Stimulated activated CD4-positive, alpha-beta T cell treated with anti-CD3 and anti-CD28 coated beads, Interleukin-1b, Interleukin-23, amount 100 ng/mL, for 1 hour (primary cell): ENCODE data around the gene GARIN1A.
"Not testable (repeated sequence)": the region's sequence is repeated elsewhere in the genome, so short reads cannot be mapped to it uniquely, and the experiment has no call there.

ENCODE experiments used
- DNase-seq, 2 donors: peaks; one replicate each; pipeline ENCODE4 v3.0.0-alpha.2; 2020; ENCODE audit warnings: low read depth in 2 of 2

Gene GARIN1A

DNA sequence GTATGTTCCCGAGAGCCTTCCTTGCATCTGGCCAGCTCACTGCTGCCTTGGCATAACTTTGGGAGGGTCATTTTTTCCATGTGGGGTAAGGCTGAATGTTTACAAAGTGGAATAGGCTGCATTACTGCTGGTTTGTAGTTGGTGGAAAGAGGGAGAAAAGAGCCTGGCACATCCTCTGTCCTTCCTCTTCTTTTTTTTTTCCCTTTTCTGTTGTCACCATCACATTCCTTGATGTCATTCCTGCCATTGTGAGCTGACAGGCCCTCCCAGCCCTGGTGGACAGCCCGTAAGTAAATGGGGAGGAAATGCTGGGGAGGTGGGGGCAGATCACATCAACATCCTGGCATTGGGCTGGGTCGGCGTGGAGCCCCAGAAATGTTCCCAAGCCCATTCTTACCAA, at the start of gene GARIN1A:
Gene GARIN1A, plus strand, starts transcription at position 301 of the 400 bp plus-strand sequence. CDS start 106 bp downstream, outside the sequence.
- no peak for DNase-seq

DNA sequence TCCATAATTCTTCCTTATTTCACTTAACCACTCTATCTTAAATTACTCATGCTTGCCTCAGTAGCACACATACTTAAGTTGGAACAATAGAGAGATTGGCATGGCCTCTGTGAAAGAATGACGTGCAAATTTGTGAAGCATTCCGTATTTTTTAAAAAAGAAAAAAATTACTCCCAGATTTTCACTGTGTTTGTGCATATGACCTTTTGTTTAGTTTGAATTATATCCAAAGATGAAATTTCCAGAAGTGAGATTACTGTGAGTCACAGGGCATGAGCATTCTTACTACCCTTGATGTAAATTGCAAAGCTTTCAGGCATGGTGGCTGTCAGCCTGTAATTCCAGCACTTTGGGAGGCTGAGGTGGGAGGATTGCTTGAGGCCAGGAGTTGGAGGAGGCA, 45.0 kb upstream of the GARIN1A start:
- DNase-seq: not testable (repeated sequence)

DNA sequence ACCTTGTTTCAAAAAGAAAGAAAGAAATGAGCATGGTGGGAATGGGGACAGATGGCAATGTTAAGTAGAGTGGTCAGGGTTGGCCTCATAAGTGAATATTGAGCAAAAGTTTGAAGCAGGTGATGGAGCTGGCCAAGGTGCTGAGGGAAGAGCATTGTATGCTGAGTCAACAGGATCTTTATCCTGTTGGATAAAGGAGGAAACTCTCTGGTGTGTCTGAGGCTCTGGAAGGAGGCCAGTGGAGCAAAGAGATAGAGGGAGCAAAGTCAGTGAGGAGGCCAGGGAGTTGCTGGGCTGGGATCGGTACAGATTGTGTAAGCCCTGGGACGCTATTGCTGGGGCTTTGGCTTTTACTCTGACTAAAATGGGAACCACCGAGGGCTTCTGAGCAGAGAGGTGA, 38.2 kb upstream of the GARIN1A start:
- not testable (repeated sequence) for DNase-seq

DNA sequence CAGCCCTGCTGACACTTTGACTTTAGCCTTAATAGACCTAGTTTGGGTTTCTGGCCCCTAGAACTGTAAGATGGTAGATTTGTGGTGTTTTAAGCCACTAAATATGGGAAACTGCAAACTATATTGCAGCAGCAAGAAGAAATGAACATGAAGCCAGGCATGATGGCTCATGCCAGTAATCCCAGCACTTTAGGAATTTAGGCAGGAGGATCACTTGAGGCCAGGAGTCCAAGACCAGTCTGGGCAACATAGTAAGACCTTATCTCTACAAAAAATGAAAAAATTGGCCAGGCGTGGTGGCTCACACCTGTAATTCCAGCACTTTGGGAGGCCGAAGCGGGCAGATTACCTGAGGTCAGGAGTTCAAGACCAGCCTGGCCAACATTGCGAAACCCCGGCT, 26.9 kb upstream of the GARIN1A start:
- DNase-seq: not testable (repeated sequence)

DNA sequence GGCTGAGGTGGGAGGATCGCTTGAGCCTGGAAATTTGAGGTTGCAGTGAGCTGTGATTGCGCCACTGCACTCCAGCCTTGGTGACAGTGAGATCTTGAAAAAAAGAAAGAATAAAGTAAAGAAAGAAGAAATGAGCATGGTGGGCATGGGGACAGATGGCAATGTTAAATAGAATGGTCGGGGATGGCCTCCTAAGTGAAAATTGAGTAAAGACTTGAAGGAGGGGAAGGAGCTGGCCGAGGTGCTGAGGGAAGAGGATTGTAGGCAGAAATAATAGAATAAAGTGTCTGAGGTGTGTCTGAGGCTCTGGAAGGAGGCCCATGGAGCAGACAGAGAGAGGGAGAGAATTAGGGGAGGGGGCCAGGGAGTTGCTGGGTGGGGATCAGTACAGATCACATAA, 26.2 kb upstream of the GARIN1A start:
- DNase-seq: not testable (repeated sequence)

DNA sequence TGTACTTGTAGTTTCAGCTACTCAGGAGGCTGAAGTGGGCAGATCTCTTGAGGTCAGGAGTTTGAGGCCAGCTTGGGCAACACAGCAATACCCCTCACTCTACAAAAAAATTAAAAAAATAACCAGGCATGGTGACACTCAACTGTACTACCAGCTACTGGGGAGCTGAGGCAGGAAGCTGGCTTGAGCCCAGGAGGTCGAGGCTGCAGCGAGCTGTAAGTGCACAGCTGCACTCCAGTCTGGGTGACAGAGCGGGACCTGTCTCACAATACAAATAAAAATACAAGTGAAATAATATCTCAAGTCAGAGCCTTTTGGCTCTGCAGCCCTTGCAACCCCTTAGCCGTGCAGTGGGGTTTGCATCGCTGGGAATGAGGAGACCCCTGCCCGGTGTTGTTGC, 25.2 kb upstream of the GARIN1A start:
- not testable (repeated sequence) for DNase-seq

DNA sequence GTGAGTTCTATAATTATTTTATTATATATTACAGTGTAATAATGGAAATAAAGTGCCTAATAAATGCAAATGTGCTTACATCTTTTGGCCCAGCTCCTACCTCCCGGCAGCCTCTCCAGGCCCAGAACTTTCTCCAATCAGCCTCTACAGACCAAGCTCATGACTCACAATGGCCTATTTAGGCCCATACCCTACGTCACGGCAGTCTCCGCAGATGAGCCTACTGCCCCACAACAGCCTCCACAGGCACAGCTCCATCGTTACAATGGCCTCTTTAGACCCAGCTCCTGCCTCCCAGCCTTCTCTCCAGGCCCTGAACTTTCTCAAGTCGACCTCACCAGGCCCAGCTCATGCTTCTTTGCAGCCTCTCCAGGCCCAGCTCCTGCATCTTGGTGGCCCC, 21.0 kb upstream of the GARIN1A start:
- DNase-seq: not testable (repeated sequence)

DNA sequence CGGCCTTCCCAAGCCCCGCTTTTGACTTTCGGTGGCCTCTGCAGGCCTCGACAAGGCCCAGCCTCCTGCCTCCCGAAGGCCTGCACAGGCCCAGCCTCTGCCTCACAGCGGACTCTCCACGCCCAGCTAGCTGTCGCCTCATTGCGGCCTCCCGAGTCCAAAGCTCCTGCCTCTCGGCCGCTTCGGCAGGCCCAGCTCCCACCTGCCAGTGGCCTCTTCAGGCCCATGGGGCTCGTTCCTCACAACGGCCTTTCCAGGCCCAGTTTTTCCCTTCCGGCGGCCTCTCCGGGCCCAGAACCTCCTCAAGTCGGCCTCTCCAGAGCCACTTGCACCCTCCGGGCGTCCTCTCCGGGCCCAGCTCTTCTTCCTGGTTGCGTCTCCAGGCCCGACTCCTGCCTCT, 19.5 kb upstream of the GARIN1A start:
- DNase-seq: not testable (repeated sequence)

DNA sequence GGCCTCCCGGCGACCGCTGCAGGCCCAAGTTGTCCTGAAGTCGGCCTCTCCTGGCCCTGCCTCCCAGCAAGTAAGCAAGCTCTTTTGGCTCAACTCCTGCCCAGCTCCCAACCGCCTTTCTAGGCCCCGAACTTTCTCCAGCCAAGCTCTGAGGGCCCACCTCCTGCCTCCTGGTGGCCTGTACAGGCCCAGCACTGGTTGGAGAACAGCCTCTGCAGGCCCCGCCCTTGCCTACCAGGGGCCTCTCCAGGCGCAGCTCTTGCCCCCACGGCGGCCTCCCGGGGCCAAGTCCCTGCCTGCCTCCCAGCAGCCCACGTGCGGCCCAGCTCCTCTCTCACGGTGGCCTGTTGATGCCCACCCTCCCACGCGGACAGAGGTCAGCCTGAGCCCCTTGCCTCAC, 18.9 kb upstream of the GARIN1A start:
- DNase-seq: not testable (repeated sequence)

DNA sequence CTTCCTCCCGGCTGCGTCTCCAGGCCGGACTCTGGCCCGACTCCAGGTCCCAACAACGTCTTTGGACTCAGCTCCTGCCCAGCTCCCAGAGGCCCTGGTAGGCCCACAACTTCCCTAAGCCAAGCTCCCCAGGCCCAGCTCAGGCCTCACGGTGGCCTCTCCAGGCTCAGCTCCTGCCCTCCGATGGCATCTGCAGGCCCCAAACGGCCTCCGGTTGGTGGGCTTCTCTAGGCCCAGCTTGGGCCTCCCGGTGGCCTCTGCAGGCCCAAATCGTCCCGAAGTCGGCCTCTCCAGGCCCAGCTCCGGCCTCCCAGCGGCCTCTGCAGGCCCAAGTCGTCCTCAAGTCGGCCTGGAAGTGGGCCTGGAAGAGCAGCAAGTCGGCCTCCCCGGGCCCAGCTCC, 18.0 kb upstream of the GARIN1A start:
- not testable (repeated sequence) for DNase-seq

DNA sequence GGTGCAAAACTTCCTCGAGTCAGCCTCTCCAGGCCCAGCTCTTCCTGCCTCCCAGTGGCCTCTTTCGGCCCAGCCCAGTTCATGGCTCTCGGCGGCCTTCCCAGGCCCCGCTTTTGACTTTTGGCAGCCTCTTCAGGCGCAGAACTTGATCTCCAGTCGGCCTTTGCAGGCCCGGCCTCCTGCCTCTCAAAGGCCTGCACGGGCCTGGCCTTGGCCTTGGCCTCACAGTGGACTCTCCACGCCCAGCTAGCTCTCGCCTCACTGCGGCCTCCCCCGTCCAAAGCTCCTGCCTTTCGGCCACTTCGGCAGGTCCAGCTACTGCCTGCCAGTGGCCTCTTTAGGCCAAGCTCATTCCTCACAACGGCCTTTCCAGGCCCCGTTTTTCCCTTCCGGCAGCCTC, 17.6 kb upstream of the GARIN1A start:
- not testable (repeated sequence) for DNase-seq

DNA sequence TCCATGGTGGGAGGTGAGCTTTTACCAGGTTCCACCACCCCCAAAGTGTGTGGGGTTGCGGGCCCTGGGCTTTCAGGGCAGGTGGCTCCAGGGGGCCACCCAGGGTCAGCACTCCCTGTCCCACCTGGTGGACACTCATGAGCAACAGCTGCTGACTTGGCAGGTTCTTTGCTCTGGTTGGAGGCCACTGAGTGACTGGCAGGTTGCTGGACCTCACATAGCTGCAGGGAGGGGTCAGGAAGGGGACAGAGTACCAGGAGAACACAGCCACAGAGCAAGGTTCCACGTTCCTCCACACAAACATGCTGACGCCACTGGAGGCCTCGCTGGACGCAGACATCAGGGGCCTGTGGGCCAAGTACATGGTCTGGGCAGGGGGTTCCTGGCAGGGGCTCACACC, 13.7 kb upstream of the GARIN1A start:
- not testable (repeated sequence) for DNase-seq

DNA sequence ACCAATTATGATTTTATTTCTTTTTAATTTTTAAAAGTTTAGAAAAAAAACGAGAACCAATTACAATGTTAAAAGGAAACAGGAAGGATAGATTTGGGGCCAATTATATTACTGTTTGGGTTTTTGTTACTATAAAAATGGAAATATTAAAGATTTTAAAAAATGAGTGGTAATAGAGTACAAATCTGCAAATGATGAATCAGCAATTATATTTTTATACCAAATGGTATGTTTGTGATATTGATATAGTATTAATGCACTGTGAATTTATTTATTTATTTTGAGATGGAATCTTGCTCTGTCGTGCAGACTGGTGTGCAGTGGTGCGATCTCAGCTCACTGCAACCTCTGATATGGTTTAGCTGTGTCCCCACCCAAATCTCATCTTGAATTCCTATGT, 11.5 kb upstream of the GARIN1A start:
- DNase-seq: no peak

DNA sequence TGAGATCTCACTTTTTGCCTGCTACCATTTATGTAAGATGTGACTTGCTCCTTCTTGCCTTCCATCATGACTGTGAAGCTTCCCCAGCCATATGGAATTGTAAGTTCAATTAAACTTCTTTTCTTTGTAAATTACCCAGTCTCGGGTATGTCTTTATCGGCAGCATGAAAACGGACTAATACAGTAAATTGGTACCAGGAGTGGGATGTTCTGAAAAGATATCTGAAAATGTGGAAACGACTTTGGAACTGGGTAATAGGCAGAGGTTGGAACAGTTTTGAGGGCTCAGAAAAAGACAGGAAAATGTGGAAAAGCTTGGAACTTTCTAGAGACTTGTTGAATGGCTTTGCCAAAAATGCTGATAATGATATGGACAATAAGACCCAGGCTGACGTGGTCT, 10.6 kb upstream of the GARIN1A start:
- no peak for DNase-seq

DNA sequence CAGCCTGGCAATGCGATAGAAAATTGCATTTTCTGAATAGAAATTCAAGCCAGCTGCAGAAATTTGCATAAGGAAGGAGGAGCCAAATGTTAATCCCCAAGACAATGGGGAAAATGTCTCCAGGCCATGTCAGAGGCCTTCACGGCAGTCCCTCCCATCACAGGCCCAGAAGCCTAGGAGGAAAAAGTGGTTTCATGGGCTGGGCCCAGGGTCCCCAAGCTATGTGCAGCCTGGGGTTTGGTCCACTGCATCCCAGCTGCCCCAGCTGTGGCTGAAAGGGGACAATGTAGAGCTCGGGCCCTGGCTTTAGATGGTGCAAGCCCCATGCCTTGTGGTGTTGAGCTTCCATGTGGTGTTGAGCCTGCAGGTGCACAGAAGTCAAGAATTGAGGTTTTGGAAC, 10.0 kb upstream of the GARIN1A start:
- no peak for DNase-seq

DNA sequence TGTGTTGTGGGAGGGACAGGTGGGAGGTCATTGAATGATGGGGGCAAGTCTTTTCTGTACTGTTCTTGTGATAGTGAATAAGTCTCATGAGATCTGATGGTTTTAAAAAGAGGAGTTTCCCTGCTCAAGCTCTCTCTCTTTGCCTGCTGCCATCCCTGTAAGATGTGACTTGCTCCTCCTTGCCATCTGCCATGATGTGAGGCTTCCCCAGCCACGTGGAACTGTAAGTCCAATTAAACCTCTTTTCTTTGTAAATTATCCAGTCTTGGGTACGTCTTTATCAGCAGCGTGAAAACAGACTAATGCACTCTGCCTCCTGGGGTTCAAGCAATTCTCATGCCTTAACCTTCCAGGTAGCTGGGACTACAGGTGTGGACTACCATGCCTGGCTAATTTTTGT, 8.9 kb upstream of the GARIN1A start:
- not testable (repeated sequence) for DNase-seq

DNA sequence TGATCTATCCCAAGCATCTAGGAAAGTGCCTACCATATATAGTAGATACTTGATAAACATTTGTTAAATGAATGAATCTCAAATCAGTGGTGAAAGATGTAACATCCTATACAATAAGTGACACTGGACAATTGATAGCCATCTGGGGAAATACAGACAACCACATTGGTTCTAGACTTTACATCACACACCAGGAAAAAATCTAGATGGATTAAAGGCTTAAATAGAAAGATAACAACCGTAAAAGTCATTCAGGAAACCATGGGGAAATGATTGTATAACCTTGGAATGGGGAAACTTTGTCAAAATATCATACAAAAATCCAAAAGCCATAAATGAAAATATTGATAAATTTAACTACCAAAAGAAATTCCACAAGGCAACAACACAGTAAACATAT, 7.0 kb upstream of the GARIN1A start:
- DNase-seq: no peak

DNA sequence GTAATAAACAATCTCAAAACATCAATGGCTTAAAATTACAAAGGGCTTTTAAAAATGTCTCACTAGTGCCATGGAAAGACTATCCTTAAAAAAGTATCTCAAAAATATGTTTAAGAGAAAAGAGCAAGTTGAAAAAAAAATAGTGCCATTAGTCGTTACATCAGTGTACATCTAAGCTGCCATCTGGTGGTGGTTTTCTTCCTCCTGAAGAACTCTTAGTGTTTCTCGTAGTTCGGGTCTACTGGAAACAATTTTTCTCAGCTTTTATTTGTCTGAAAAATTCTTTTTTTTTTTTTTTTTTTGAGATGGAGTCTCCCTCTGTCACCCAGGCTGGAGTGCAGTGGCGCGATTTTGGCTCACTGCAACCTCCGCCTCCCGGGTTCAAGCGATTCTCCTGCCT, 5.9 kb upstream of the GARIN1A start:
- no peak for DNase-seq

DNA sequence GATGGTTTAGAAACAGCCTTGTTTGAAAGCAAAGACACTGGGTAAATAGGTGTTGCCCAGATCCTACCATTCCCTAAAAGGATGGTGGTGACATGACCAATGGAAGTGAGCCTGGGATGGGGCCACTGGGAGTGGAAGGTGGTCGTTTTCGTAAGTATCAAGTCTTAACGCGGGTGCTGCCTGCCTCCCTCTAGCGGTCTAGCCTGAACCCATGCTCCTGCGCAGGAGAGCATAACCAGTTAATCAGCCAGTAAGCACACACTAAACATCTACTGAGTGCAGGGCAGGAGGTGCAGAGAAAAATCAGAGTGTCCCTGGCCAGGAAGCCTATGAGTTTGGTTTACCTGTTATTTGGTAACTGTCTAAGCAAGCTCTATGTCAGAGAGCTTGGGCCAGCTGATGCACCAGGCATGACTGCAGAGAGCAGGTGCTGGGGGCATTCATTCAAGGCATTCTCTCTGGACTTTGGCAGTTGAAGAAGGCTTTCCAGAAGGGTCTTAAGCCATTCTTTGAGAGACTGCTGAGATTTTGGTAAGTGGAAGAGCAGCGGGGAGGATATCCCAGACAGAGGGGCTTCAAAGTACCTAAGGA, 930 bp downstream of the GARIN1A start:
- DNase-seq: no peak

DNA sequence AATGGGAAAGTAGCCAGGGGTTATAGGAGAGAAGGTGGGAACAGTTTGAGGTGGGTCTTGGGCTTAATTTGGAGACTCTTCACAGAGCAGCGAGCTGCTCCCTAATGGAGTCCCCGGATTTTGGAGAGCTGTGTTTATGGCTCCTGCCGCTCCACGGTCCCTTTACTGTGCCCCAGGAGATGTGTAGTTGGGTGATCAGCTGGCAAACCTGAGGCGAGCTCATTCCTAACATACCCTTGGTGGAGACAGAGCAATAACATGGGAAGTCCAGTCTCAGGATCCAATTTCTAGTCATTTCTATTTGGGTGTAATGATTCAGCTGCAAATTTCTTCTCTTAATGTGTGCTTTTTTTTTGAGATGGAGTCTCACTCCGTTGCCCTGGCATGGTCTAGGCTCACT, 1.5 kb downstream of the GARIN1A start:
- no peak for DNase-seq

DNA sequence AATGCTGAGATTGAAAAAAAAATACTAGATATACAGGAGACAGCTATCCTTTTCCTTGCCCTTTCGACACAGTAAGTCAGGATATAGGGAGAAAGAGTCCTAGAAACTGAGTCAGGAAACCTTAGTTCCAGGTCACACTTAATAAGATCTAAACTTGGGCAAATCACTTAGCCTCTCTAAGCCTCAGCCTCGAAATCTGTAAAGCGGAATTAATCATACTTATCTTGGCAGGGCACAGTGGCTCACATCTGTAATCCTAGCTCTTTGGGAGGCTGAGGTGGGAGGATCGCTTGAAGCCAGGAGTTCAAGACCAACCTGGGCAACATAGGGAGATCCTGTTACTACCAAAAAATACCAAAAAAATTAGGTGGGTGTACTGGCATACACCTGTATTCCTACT, 4.6 kb downstream of the GARIN1A start:
- DNase-seq: no peak

DNA sequence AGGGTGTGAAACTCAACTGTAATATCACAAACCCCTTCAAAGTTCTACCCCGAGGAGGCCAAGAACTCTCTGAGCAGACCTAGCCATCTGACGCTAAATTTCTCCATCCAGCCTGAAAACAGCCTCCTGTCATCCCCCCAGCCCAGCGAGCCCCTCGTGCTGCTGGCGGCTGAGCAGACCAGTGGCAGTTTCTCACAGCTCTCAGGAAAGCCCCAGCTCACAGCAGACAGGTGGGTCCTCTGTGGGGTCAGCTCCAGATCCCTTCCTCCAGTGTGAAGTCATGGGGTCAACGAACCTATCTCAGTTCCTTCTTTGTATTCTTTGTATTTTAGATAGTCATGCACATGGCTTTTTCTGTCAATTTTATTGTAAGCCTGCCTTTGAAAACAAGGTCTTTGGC, 7.8 kb downstream of the GARIN1A start:
- DNase-seq: no peak

DNA sequence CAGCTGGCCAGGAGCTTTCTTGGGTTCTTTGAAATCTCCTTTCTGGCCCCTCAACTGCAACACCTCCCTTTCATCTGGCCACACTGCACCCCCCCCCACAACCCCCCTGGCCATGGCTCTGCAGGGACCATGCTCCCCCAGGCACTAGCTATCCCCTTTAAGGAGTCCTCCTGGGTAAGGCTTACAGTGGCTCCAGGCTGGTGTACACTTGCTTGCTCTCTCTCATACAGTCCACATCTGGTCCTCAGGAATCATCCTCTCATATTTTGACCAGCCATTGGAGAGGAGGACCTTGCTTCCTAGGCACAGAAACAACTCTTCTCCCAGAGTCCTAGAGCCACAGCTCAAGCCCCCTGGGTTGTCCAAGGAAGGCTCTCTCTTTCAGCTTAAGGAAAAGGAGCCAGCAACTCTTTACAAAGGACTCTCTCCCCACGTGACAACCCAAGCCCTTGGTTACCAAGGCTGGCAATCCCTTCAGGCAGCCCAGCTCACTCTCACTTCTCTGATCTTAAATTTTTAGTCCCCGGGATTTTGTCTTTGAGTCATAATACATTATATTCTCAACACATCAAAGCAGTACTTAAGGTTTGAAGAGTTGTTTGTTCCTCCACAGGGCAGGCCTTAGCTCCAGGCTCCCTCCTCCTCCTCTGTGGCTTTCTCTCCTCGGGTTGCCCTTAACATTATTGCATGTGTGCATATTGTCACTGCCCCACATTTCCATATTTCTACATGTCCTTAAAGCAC, 9.9 kb downstream of the GARIN1A start:
- DNase-seq: no peak

DNA sequence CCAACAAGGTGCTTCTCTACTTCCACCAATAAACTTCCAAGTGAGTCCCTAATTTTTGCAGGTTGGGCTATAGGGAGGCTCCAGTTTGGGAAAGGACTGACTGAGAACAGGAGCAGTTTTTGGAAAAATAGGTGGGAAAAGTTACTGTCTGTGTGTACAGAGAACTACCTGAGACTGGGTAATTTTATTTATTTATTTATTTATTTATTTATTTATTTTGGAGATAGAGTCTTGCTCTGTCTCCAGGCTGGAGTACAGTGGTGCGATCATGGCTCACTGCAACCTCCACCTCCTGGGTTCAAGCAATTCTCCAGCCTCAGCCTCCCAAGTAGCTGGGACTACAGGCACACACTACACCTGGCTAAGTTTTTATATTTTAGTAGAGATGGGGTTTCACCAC, 11.2 kb downstream of the GARIN1A start:
- not testable (repeated sequence) for DNase-seq
